HG02870 (cell line): ENCODE data around the gene PLEKHG7.
"Not testable (repeated sequence)": the region's sequence is repeated elsewhere in the genome, so short reads cannot be mapped to it uniquely, and the experiment has no call there.

ENCODE experiments used
- ATAC-seq: cut with Tn5 transposase; IDR thresholded peaks from one replicate; pipeline ENCODE4 v1.9.1; 2021; ENCODE audit warnings: mild to moderate bottlenecking, moderate library complexity; ENCODE audit not compliant: unreplicated experiment

Gene PLEKHG7

DNA sequence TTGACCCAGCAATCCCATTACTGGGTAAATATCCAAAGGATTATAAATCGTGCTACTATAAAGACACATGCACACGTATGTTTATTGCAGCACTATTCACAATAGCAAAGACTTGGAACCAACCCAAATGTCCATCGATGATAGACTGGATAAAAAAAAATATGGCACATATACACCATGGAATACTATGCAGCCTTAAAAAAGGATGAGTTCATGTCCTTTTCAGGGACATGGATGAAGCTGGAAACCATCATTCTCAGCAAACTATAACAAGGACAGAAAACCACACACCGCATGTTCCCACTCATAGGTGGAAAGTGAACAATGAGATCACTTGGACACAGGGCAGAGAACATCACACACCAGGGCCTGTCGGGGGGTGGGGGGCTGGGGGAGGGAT is 91.6 kb downstream of the PLEKHG7 start:
- ATAC-seq, result not testable (repeated sequence)

DNA sequence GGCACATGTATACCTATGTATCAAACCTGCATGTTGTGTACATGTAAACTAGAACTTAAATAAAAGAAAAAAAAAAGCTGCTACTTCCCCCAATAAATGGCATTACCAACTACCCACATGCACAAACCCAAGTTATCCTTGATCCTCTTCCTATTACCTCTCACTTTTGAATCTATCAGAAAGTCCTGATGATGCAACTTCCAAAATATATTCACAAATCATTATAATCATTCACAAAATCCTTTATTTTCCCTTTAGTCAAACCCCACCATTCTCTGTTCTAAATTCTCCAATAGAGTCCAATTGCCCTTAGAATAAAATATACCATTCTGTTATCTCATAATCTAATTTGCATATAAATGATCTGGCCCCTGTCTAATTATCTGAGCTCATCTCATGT is 92.0 kb downstream of the PLEKHG7 start:
- ATAC-seq, result no peak

DNA sequence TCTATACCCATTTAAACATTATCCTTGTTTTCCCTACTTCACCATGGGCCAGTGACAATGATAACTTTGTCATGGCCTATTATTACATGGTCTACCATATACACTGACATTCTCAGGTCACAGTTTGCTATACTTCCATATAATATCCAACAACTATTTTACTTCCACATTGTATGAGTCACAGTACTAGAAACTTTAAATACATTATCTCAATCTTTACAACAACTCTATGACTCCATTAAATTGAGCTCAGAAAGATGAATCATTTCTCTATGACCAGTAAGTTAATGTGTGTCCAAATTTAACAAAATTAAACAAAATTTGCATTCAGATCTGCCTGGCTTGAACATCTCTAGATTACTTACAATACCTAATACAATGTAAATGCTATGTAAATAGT is 93.9 kb downstream of the PLEKHG7 start:
- ATAC-seq, result no peak

DNA sequence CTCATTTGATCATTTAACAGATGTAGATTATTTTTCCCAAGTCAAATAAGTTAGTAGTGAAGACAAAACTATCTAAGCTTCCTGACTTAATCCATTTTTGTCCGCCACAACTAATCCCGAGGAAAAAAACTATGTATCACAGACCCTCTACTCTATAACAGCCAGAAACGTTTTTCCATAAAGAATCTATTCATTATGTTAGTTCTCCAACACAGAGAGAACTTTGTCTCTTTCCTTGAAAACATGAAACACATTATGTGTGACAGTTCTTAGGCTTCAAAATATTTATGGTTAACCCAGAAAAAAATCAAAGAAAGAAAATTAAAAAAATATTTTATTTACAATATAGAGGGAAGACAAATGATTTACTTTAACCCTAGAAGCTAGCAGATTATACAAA is 100.1 kb downstream of the PLEKHG7 start:
- ATAC-seq, result no peak

DNA sequence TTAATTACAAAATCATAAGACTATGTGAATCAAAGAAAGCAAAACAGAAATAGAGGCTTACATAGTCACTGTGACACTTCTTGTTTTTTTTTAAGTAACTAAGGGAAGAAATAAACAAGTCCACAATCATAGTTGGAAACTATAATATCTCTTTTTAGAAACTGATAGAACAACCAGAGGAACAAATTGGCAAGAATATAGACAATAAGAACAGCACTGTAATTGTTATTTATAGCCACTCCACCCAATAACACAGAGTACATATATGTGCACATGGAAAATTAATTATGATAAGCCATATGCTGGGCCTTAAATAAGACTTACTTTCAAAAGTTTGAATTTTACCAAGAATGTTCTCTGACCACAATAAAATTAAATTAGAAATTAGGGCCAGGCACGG is 101.1 kb downstream of the PLEKHG7 start:
- ATAC-seq, result no peak

DNA sequence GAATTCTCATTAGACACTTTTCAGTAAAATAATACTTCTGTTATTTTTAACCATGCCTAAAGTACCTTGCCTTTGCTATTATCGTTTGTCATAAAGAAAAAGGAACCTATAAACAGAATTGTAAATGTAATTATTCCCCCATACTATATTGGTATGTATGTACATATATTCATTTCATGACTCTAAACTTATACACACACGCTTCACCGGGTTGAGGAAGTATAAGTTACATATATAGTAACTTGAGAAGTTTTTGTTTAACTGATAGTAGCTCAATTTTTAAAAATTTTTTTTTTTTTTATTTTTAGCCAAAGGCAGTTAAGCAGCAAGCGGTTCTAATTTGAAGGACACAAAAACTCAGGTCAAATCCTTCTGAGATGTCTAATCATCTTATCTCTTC is 107.6 kb downstream of the PLEKHG7 start:
- ATAC-seq, result peak; percentile 96

DNA sequence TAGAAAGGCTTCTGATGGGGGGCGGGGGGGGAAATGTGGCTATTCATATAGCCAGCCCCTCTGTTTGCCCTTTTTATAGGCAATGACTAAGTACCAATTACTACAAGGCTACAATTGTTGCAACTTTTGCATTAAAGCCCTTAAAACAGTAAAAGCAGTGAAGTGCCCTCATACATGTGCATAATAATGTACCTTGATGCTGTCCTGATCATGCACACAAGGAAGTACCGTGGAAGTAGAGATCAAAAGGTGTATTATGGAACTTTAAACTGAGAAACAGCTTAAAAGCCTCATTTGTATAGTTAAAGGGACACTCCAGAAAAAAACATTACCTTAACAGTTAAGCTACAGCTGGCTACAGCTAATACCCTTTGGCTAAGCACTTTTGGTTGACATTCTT is 111.8 kb downstream of the PLEKHG7 start:
- no peak for ATAC-seq

DNA sequence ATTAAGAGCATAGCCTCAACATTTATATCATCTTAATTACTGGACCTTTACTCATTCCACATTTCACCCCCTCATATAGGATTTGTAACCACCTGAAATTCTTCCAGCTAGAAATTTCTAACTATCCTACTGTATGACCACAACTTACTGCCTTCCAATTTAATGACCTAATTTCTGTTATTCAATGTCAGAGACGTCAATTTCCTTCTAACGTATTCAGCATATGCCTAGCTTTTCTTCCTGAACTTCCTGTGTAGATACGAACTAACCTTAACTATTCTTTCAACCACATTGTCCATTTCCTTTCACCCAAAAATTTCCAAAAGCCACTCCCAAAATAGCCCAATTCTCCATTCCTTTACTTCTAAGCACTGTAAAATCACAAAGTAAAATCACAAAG is 118.4 kb downstream of the PLEKHG7 start:
- ATAC-seq, result no peak
